ENCODE data around the gene F13A1. TPM values are rescaled to one million over a fixed set of nuclear protein-coding genes. Genes with fewer than 3 reads are reported as not detected.

Gene F13A1
- polyA plus RNA-seq (not detected in 3 replicates), polyA minus RNA-seq (not detected in 3 replicates)
- polyA plus RNA-seq (2011; ENCODE audit: low read depth) = not detected
- polyA plus RNA-seq (2011; cell fraction: cytosol; rRNA removed) = not detected in 2 replicates
- not detected in 2 replicates for polyA plus RNA-seq (2011; cell fraction: nucleus; rRNA removed)
- polyA plus RNA-seq (2012; ENCODE audit: low replicate concordance) = not detected in 2 replicates
- not detected for polyA minus RNA-seq (2011; cell fraction: cytosol; rRNA and poly(A)+ RNA removed)
- polyA minus RNA-seq (2011; cell fraction: nucleus; rRNA and poly(A)+ RNA removed) = not detected in 2 replicates

GRCh38 chr6:6319952-6320811, at the start of gene F13A1:
F13A1 (minus strand) TSS chr6:6320662; CDS start chr6:6318664, 1,998 bp downstream.
- no peak within 1 kb of the TSS for H3K4me2 ChIP-seq (ENCODE audit: control insufficient read depth, extremely low read depth, insufficient read depth, low read depth, low read length)
- no peak for FAIRE-seq
- H3K79me2 ChIP-seq (ENCODE audit: control insufficient read depth, insufficient read depth, low read length) = no peaks in the 10 kb centered on the region

DNA sequence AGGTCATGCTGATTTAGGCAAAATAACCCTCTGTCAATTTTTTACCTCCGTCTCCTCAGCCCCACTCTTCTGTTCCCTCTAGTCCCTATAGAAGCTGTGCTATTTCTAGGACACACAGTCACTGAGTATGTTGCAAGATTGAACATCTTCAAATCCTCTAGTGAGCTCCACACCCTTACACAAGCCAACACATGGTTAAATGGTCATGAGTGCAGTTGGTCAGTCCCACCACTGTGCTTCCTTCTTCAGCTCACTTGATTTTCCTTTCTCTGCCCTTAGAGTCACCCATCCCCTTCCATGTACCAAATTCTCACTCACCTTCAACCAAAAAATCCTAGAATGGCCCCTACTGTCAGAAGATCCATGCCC, 48.2 kb upstream of the F13A1 start:
- TF ChIP-seq, protein P1, sequence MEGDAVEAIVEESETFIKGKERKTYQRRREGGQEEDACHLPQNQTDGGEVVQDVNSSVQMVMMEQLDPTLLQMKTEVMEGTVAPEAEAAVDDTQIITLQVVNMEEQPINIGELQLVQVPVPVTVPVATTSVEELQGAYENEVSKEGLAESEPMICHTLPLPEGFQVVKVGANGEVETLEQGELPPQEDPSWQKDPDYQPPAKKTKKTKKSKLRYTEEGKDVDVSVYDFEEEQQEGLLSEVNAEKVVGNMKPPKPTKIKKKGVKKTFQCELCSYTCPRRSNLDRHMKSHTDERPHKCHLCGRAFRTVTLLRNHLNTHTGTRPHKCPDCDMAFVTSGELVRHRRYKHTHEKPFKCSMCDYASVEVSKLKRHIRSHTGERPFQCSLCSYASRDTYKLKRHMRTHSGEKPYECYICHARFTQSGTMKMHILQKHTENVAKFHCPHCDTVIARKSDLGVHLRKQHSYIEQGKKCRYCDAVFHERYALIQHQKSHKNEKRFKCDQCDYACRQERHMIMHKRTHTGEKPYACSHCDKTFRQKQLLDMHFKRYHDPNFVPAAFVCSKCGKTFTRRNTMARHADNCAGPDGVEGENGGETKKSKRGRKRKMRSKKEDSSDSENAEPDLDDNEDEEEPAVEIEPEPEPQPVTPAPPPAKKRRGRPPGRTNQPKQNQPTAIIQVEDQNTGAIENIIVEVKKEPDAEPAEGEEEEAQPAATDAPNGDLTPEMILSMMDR (optimal IDR thresholded peaks at IDR 0.05 in 1 of 3, IDR thresholded peaks at IDR 0.05 in 1 of 3, conservative IDR thresholded peaks at IDR 0.05 in 1 of 3; ENCODE audit: extremely low read depth in 1 of 3, insufficient read depth in 2 of 3, low read length in 3 of 3) = no peak
- no peak for TF ChIP-seq EZH2 (IDR thresholded peaks at IDR 0.05; ENCODE audit: low read length)
- DNase-seq (ENCODE audit: low read depth, low spot score) = no peak
- no peak overlapping the region for H3K4me2 ChIP-seq (ENCODE audit: control insufficient read depth, extremely low read depth, insufficient read depth, low read depth, low read length)
- no peak overlapping the region for H3K27ac ChIP-seq (ENCODE audit: control insufficient read depth, insufficient read depth, low read length)
- no peaks in the 10 kb centered on the region for H3K9me3 ChIP-seq (ENCODE audit: control insufficient read depth, low read depth, low read length)
- H2AFZ ChIP-seq (ENCODE audit: control insufficient read depth, low read length) = no peak overlapping the region
- H3K79me2 ChIP-seq (ENCODE audit: control insufficient read depth, insufficient read depth, low read length) = no peaks in the 10 kb centered on the region
- no peaks in the 10 kb centered on the region for H3K4me1 ChIP-seq (ENCODE audit: control insufficient read depth, extremely low read depth, insufficient read depth, low read length)
- H3K9ac ChIP-seq (ENCODE audit: control insufficient read depth, extremely low read depth, insufficient read depth, low read length) = no peak overlapping the region
- FAIRE-seq = no peak
- H3K27me3 ChIP-seq (ENCODE audit: control insufficient read depth, extremely low read depth, insufficient read depth, low read length) = no peaks in the 10 kb centered on the region
- H3K4me3 ChIP-seq (ENCODE audit: control insufficient read depth in 2 of 3, extremely low read depth in 1 of 3, insufficient read depth in 2 of 3, low read depth in 1 of 3, low read length in 3 of 3) = no peak overlapping the region
- no peaks in the 10 kb centered on the region for H3K9me1 ChIP-seq (ENCODE audit: control insufficient read depth, extremely low read depth, insufficient read depth, low read length)
- H4K20me1 ChIP-seq (ENCODE audit: control insufficient read depth, extremely low read depth, insufficient read depth, low read length) = no peaks in the 10 kb centered on the region
- dilution Hi-C loops (cut with MboI; ENCODE audit: extremely low pct_ligation_motif_present, low sequenced_read_pairs) = no loop called here
- no peaks in the 10 kb centered on the region for H3K36me3 ChIP-seq (ENCODE audit: control insufficient read depth in 2 of 2, extremely low read depth in 1 of 2, insufficient read depth in 2 of 2, low read length in 2 of 2)

More at GRCh38 chr6:6319952-6320811, at the start of gene F13A1:
- no peaks in the 10 kb centered on the region for H3K9me1 ChIP-seq (ENCODE audit: control insufficient read depth, extremely low read depth, insufficient read depth, low read length)
- H2AFZ ChIP-seq (ENCODE audit: control insufficient read depth, low read length) = no peak within 1 kb of the TSS
- dilution Hi-C loops (cut with MboI; ENCODE audit: extremely low pct_ligation_motif_present, low sequenced_read_pairs) = no loop called here
- TF ChIP-seq, protein P1 (optimal IDR thresholded peaks at IDR 0.05 in 1 of 3, IDR thresholded peaks at IDR 0.05 in 1 of 3, conservative IDR thresholded peaks at IDR 0.05 in 1 of 3; ENCODE audit: extremely low read depth in 1 of 3, insufficient read depth in 2 of 3, low read length in 3 of 3) = no peak
- peak; percentile 76 for TF ChIP-seq EZH2 (IDR thresholded peaks at IDR 0.05; ENCODE audit: low read length)
- H3K27ac ChIP-seq (ENCODE audit: control insufficient read depth, insufficient read depth, low read length) = no peak within 1 kb of the TSS
- no peaks in the 10 kb centered on the region for H3K36me3 ChIP-seq (ENCODE audit: control insufficient read depth in 2 of 2, extremely low read depth in 1 of 2, insufficient read depth in 2 of 2, low read length in 2 of 2)
- no peak for DNase-seq (ENCODE audit: low read depth, low spot score)
- peaks cover 35% of the 10 kb centered on the region for H3K27me3 ChIP-seq (ENCODE audit: control insufficient read depth, extremely low read depth, insufficient read depth, low read length)
- no peak within 1 kb of the TSS for H3K9ac ChIP-seq (ENCODE audit: control insufficient read depth, extremely low read depth, insufficient read depth, low read length)
- H4K20me1 ChIP-seq (ENCODE audit: control insufficient read depth, extremely low read depth, insufficient read depth, low read length) = no peaks in the 10 kb centered on the region
- no peak within 1 kb of the TSS for H3K4me3 ChIP-seq (ENCODE audit: control insufficient read depth in 2 of 3, extremely low read depth in 1 of 3, insufficient read depth in 2 of 3, low read depth in 1 of 3, low read length in 3 of 3)
- no peaks in the 10 kb centered on the region for H3K4me1 ChIP-seq (ENCODE audit: control insufficient read depth, extremely low read depth, insufficient read depth, low read length)
- no peaks in the 10 kb centered on the region for H3K9me3 ChIP-seq (ENCODE audit: control insufficient read depth, low read depth, low read length)

Data from keratinocyte (primary cell).